Adipose tissue (tissue), 3 donors: Measurements from ENCODE around the gene RASA4B. TPM values are rescaled to one million over a fixed set of nuclear protein-coding genes. Genes with fewer than 3 reads are reported as not detected.
"Not testable (repeated sequence)": the region's sequence is repeated elsewhere in the genome, so short reads cannot be mapped to it uniquely, and the experiment has no call there.

ENCODE experiments used
- H3K27ac ChIP-seq: one replicate; pipeline ENCODE4 v1.5.1; 2013; ENCODE audit warnings: low read depth, low read length
- WGBS, 3 donors: extraction: QIAGEN DNeasy Blood & Tissue Kit; methylation state at CpG; one replicate each; pipeline ENCODE4 v1.1.7; 2013; 5-methylcytosine and 5-hydroxymethylcytosine counted together
- polyA plus RNA-seq, 3 donors: library from polyadenylated mRNA; stranded (reverse); fragments of 200-250 nt; gene quantifications; one replicate each; pipeline ENCODE4 v1.2.3, GENCODE V29; 2013
- donor health status: healthy with polysubstance abuse.
- donor health status: Bipolar disorder and iron deficiency.
- donor health status: healthy.

Gene RASA4B
- polyA plus RNA-seq = 10 to 100 TPM in 2 of 3 donors, 1 to 10 TPM in 1; 9.7 to 17.1 (median 12.6) TPM

- WGBS, 3 donors = 0 to 5% (median 0%) methylated on average over 4 to 12 of the region's 61 CpGs
- H3K27ac ChIP-seq = not testable (repeated sequence)
Measured at GRCh38 chr7:102517550-102518147, at the start of gene RASA4B. Gene RASA4B, minus strand, starts transcription at chr7:102517777. Its CDS starts 67 bp downstream, at chr7:102517710.

- WGBS, 3 donors = no CpG with 5 or more reads among the region's 6 CpGs
- not testable (repeated sequence) for H3K27ac ChIP-seq
Measured at GRCh38 chr7:102550808-102551422, 33.3 kb upstream of the RASA4B start, which contains the start of gene SPDYE2. Gene SPDYE2, plus strand, starts transcription at chr7:102551226. Its CDS starts 2,030 bp downstream, at chr7:102553256.

- H3K27ac ChIP-seq = not testable (repeated sequence)
- 73 to 100% (median 86%) methylated on average over 1 to 2 of the region's 6 CpGs for WGBS, 3 donors
Measured at GRCh38 chr7:102546353-102546752, 28.8 kb upstream of the RASA4B start.

- WGBS, 3 donors = 92 to 98% (median 97%) methylated on average over 6 to 8 of the region's 12 CpGs
Measured at GRCh38 chr7:102545288-102545687, 27.7 kb upstream of the RASA4B start.

GRCh38 chr7:102544372-102544771, 26.8 kb upstream of the RASA4B start:
- H3K27ac ChIP-seq = not testable (repeated sequence)
- no CpG with 5 or more reads among the region's 1 CpG for whole genome bisulfite sequencing, 3 donors

More at GRCh38 chr7:102545288-102545687, 27.7 kb upstream of the RASA4B start:
- not testable (repeated sequence) for H3K27ac ChIP-seq

GRCh38 chr7:102543596-102543995, 26.0 kb upstream of the RASA4B start, which contains the start of gene UPK3BL2:
Gene UPK3BL2, minus strand, starts transcription at chr7:102543696. Its CDS starts 60 bp downstream, at chr7:102543636.
- not testable (repeated sequence) for H3K27ac ChIP-seq
- WGBS, 3 donors = no CpG with 5 or more reads among the region's 8 CpGs

GRCh38 chr7:102542771-102543170, 25.2 kb upstream of the RASA4B start:
- not testable (repeated sequence) for H3K27ac ChIP-seq
- WGBS, 3 donors = 93 to 98% (median 95%) methylated on average over 7 of the region's 11 CpGs

- WGBS, 3 donors = 97 to 98% (median 97%) methylated on average over 3 to 4 of the region's 8 CpGs
Measured at GRCh38 chr7:102542083-102542482, 24.5 kb upstream of the RASA4B start.

GRCh38 chr7:102540604-102541003, 23.0 kb upstream of the RASA4B start:
- 95 to 97% (median 95%) methylated on average over 4 of the region's 6 CpGs for WGBS, 3 donors
- H3K27ac ChIP-seq = not testable (repeated sequence)

More at GRCh38 chr7:102542083-102542482, 24.5 kb upstream of the RASA4B start:
- not testable (repeated sequence) for H3K27ac ChIP-seq

GRCh38 chr7:102535062-102535615, 17.6 kb upstream of the RASA4B start:
- H3K27ac ChIP-seq = not testable (repeated sequence)
- WGBS, 3 donors = 24 to 79% (median 73%) methylated on average over 3 to 4 of the region's 8 CpGs

- WGBS, 3 donors = 92 to 98% (median 94%) methylated on average over 2 of the region's 2 CpGs
- H3K27ac ChIP-seq = not testable (repeated sequence)
Measured at GRCh38 chr7:102532127-102532526, 14.6 kb upstream of the RASA4B start.

GRCh38 chr7:102531583-102531982, 14.0 kb upstream of the RASA4B start:
- not testable (repeated sequence) for H3K27ac ChIP-seq
- no CpG with 5 or more reads among the region's 7 CpGs for WGBS, 3 donors

- WGBS, 3 donors = 80 to 100% (median 100%) methylated on average over 1 to 2 of the region's 13 CpGs
- H3K27ac ChIP-seq = not testable (repeated sequence)
Measured at GRCh38 chr7:102527822-102528793, 10.5 kb upstream of the RASA4B start.

- WGBS, 3 donors = 74 to 91% (median 80%) methylated on average over 1 of the region's 8 CpGs
Measured at GRCh38 chr7:102527182-102527581, 9.6 kb upstream of the RASA4B start.

GRCh38 chr7:102524803-102525202, 7.2 kb upstream of the RASA4B start:
- 46 to 75% (median 67%) methylated on average over 1 of the region's 2 CpGs for WGBS, 3 donors
- not testable (repeated sequence) for H3K27ac ChIP-seq

More at GRCh38 chr7:102527182-102527581, 9.6 kb upstream of the RASA4B start:
- not testable (repeated sequence) for H3K27ac ChIP-seq

GRCh38 chr7:102520797-102521196, 3.2 kb upstream of the RASA4B start:
- H3K27ac ChIP-seq = not testable (repeated sequence)
- WGBS, 3 donors = 77 to 90% methylated on average over 4 of the region's 5 CpGs; no CpG with 5 or more reads in 1 of the 3 donors

GRCh38 chr7:102516951-102517350, 626 bp downstream of the RASA4B start:
- WGBS, 3 donors = no CpG with 5 or more reads among the region's 10 CpGs
- H3K27ac ChIP-seq = not testable (repeated sequence)

- H3K27ac ChIP-seq = not testable (repeated sequence)
- no CpG with 5 or more reads among the region's 3 CpGs for WGBS, 3 donors
Measured at GRCh38 chr7:102515889-102516288, 1.7 kb downstream of the RASA4B start.
